ENCODE data around the gene PTP4A2. TPM values are rescaled to one million over a fixed set of nuclear protein-coding genes. Genes with fewer than 3 reads are reported as not detected.

The PTP4A2 gene
- total and polyA plus RNA-seq, 2 donors (not counting 1 experiment from before 2014, with no cell fraction given) = 78.2 to 193 TPM

- no peaks in the 10 kb centered on the region for H3K27me3 ChIP-seq (replicated peaks in 1 of 4; ENCODE audit: control extremely low read depth in 1 of 4, control insufficient read depth in 3 of 4, insufficient read depth in 4 of 4, low read length in 3 of 4)
- ATAC-seq (ENCODE audit: low read depth) = no peak
- ChIA-PET CTCF (interaction anchor here (0.7 to 2.1 kb wide), 6 partner anchors 21 to 99 kb away, joined by 3 to 5 read pairs (median 5); no protein-coding TSS in a partner anchor), POLR2A (interaction anchor here (0.7 to 1.0 kb wide), 3 partner anchors 14 to 318 kb away, joined by 3 to 4 read pairs (median 3); no protein-coding TSS in a partner anchor)
- H3K27ac ChIP-seq (ENCODE audit: low read length in 2 of 2) = no peak overlapping the region
- H4K20me1 ChIP-seq (ENCODE audit: control insufficient read depth, insufficient read depth, low read length, poor library complexity, severe bottlenecking) = no peaks in the 10 kb centered on the region
- TF ChIP-seq CTCF (IDR thresholded peaks at IDR 0.05) (no peak), EZH2 (IDR thresholded peaks at IDR 0.05; ENCODE audit: borderline replicate concordance, insufficient read depth, low read depth, low read length, poor library complexity, severe bottlenecking) (no peak)
- H3K79me2 ChIP-seq (ENCODE audit: control insufficient read depth, insufficient read depth, low read length) = no peaks in the 10 kb centered on the region
- no peak overlapping the region for H3K4me3 Mint-ChIP-seq
- no peak overlapping the region for H3K4me2 ChIP-seq (replicated peaks; ENCODE audit: low read depth, low read length, poor library complexity, severe bottlenecking)
- H3K4me1 Mint-ChIP-seq = peaks cover 28% of the 10 kb centered on the region
- no peak overlapping the region for H2AFZ ChIP-seq (ENCODE audit: insufficient read depth, low read depth, low read length, poor library complexity, severe bottlenecking)
- peaks cover 17 to 18% of the 10 kb centered on the region in 2 donors for H3K4me1 ChIP-seq (ENCODE audit: control insufficient read depth in 2 of 2, insufficient read depth in 2 of 2, low read length in 2 of 2)
- H3K9me3 Mint-ChIP-seq (ENCODE audit: insufficient read depth) = no peaks in the 10 kb centered on the region
- no peak for DNase-seq
- no peak overlapping the region for H3K4me3 ChIP-seq (ENCODE audit: control extremely low read depth in 1 of 5, extremely low read depth in 1 of 5, insufficient read depth in 1 of 5, low read depth in 2 of 5, low read length in 4 of 5)
- no peaks in the 10 kb centered on the region for H3K36me3 ChIP-seq (replicated peaks in 1 of 2; ENCODE audit: control extremely low read depth in 1 of 2, control insufficient read depth in 1 of 2, extremely low read depth in 1 of 2, insufficient read depth in 2 of 2, low read length in 1 of 2)
- no peaks in the 10 kb centered on the region for H3K27me3 Mint-ChIP-seq
- H3K27ac Mint-ChIP-seq = peak overlapping the region; percentile 61
- no peaks in the 10 kb centered on the region for H3K9me3 ChIP-seq (ENCODE audit: control extremely low read depth in 1 of 3, control insufficient read depth in 2 of 3, insufficient read depth in 1 of 3, low read length in 2 of 3)
- intact Hi-C loops (cut with micrococcal nuclease) = loop anchor here (2.0 to 10.0 kb wide), 2 partner anchors 49 to 63 kb away; no protein-coding TSS in a partner anchor
- H3K9ac ChIP-seq (ENCODE audit: low read length) = no peak overlapping the region
- WGBS (ENCODE audit: insufficient coverage) = 100% methylated on average over 3 of the region's 7 CpGs
Measured at GRCh38 chr1:31888291-31888690, 49.9 kb downstream of the PTP4A2 start.

GRCh38 chr1:31886866-31887265 is 51.3 kb downstream of the PTP4A2 start:
- H3K4me3 Mint-ChIP-seq = no peak overlapping the region
- H3K27ac ChIP-seq (ENCODE audit: low read length in 2 of 2) = no peak overlapping the region
- H2AFZ ChIP-seq (ENCODE audit: insufficient read depth, low read depth, low read length, poor library complexity, severe bottlenecking) = no peak overlapping the region
- no peak overlapping the region for H3K4me3 ChIP-seq (ENCODE audit: control extremely low read depth in 1 of 5, extremely low read depth in 1 of 5, insufficient read depth in 1 of 5, low read depth in 2 of 5, low read length in 4 of 5)
- no peak overlapping the region for H3K4me2 ChIP-seq (replicated peaks; ENCODE audit: low read depth, low read length, poor library complexity, severe bottlenecking)
- no peaks in the 10 kb centered on the region for H3K27me3 Mint-ChIP-seq
- peaks cover 30% of the 10 kb centered on the region for H3K4me1 Mint-ChIP-seq
- ChIA-PET POLR2A (no interaction called here), CTCF (no interaction called here)
- no peak overlapping the region for H3K27ac Mint-ChIP-seq
- intact Hi-C loops (cut with micrococcal nuclease) = loop anchor here (10.0 kb wide), 1 partner anchor 62 kb away; no protein-coding TSS in a partner anchor
- H3K9ac ChIP-seq (ENCODE audit: low read length) = no peak overlapping the region
- no peak for ATAC-seq (ENCODE audit: low read depth)
- H3K27me3 ChIP-seq (replicated peaks in 1 of 4; ENCODE audit: control extremely low read depth in 1 of 4, control insufficient read depth in 3 of 4, insufficient read depth in 4 of 4, low read length in 3 of 4) = no peaks in the 10 kb centered on the region
- H3K79me2 ChIP-seq (ENCODE audit: control insufficient read depth, insufficient read depth, low read length) = no peaks in the 10 kb centered on the region
- no peaks in the 10 kb centered on the region for H3K9me3 ChIP-seq (ENCODE audit: control extremely low read depth in 1 of 3, control insufficient read depth in 2 of 3, insufficient read depth in 1 of 3, low read length in 2 of 3)
- H4K20me1 ChIP-seq (ENCODE audit: control insufficient read depth, insufficient read depth, low read length, poor library complexity, severe bottlenecking) = no peaks in the 10 kb centered on the region
- WGBS (ENCODE audit: insufficient coverage) = 24% methylated on average over 2 of the region's 3 CpGs
- H3K4me1 ChIP-seq (ENCODE audit: control insufficient read depth in 2 of 2, insufficient read depth in 2 of 2, low read length in 2 of 2) = peaks cover 18 to 20% of the 10 kb centered on the region in 2 donors
- no peak for TF ChIP-seq CTCF (IDR thresholded peaks at IDR 0.05)
- no peak for TF ChIP-seq EZH2 (IDR thresholded peaks at IDR 0.05; ENCODE audit: borderline replicate concordance, insufficient read depth, low read depth, low read length, poor library complexity, severe bottlenecking)
- H3K9me3 Mint-ChIP-seq (ENCODE audit: insufficient read depth) = peaks cover 2% of the 10 kb centered on the region
- DNase-seq = no peak
- no peaks in the 10 kb centered on the region for H3K36me3 ChIP-seq (replicated peaks in 1 of 2; ENCODE audit: control extremely low read depth in 1 of 2, control insufficient read depth in 1 of 2, extremely low read depth in 1 of 2, insufficient read depth in 2 of 2, low read length in 1 of 2)
